C1 segment of cervical spinal cord (tissue), 14 donors: ENCODE measurements around the gene RAET1G.
"Not testable (repeated sequence)": the region's sequence is repeated elsewhere in the genome, so short reads cannot be mapped to it uniquely, and the experiment has no call there.

Experiments
- DNase-seq, 14 donors: peaks; one replicate each; lab custom pipeline; 2025; lab: John Stamatoyannopoulos, UW

The RAET1G gene

GRCh38 chr6:149897015-149897697 is 25.8 kb downstream of the RAET1G start:
- DNase-seq, result peak in 10 of 14 donors; percentile 12 to 71 (median 22)

- no peak for DNase-seq
Observed at GRCh38 chr6:149896491-149896890, 26.4 kb downstream of the RAET1G start.

GRCh38 chr6:149895833-149896271 is 27.1 kb downstream of the RAET1G start:
- peak in 1 of 14 donors; percentile 32 for DNase-seq

GRCh38 chr6:149895048-149895590 is 27.8 kb downstream of the RAET1G start:
- peak in 1 of 14 donors; percentile 24 for DNase-seq

GRCh38 chr6:149891864-149892263 is 31.1 kb downstream of the RAET1G start:
- not testable (repeated sequence) for DNase-seq

GRCh38 chr6:149891259-149891658 is 31.7 kb downstream of the RAET1G start:
- no peak for DNase-seq

GRCh38 chr6:149890629-149891045 is 32.3 kb downstream of the RAET1G start:
- DNase-seq, result no peak

- DNase-seq, result no peak
Observed at GRCh38 chr6:149889326-149889725, 33.6 kb downstream of the RAET1G start.

GRCh38 chr6:149888659-149889058 is 34.3 kb downstream of the RAET1G start:
- no peak for DNase-seq

GRCh38 chr6:149888093-149888492 is 34.8 kb downstream of the RAET1G start:
- no peak for DNase-seq

GRCh38 chr6:149887343-149887742 is 35.6 kb downstream of the RAET1G start:
- DNase-seq, result no peak

GRCh38 chr6:149885888-149886287 is 37.0 kb downstream of the RAET1G start:
- DNase-seq, result no peak

- DNase-seq, result no peak
Observed at GRCh38 chr6:149884617-149885016, 38.3 kb downstream of the RAET1G start.

GRCh38 chr6:149884215-149884614 is 38.7 kb downstream of the RAET1G start:
- DNase-seq, result no peak

- DNase-seq, result no peak
Observed at GRCh38 chr6:149881860-149882259, 41.1 kb downstream of the RAET1G start.

GRCh38 chr6:149881066-149881766 is 41.7 kb downstream of the RAET1G start:
- DNase-seq, result no peak

GRCh38 chr6:149877659-149878058 is 45.3 kb downstream of the RAET1G start:
- no peak for DNase-seq

- DNase-seq, result no peak
Observed at GRCh38 chr6:149876241-149876933, 46.5 kb downstream of the RAET1G start.

GRCh38 chr6:149872233-149872632 is 50.7 kb downstream of the RAET1G start:
- DNase-seq, result no peak

GRCh38 chr6:149871182-149871581 is 51.7 kb downstream of the RAET1G start:
- no peak for DNase-seq

- no peak for DNase-seq
Observed at GRCh38 chr6:149869275-149869892, 53.5 kb downstream of the RAET1G start.
